Femur (tissue), 1 donor: ENCODE results near the gene AMIGO3.
A peak's percentile ranks its signal among the peaks of the same experiment; 100 is the strongest.
"Not testable (repeated sequence)": the region's sequence is repeated elsewhere in the genome, so short reads cannot be mapped to it uniquely, and the experiment has no call there.

ENCODE experiments used
- DNase-seq: peaks from one replicate; pipeline ENCODE4 v3.0.0-alpha.2; 2017

The AMIGO3 gene

GRCh38 chr3:49707113-49707480 lies 12.4 kb downstream of the AMIGO3 start:
- no peak for DNase-seq

GRCh38 chr3:49706456-49707112 lies 12.9 kb downstream of the AMIGO3 start:
- DNase-seq: no peak

- no peak for DNase-seq
Observed at GRCh38 chr3:49705390-49705960, 14.0 kb downstream of the AMIGO3 start.

GRCh38 chr3:49704629-49705028 lies 14.9 kb downstream of the AMIGO3 start:
- no peak for DNase-seq

GRCh38 chr3:49703956-49704355 lies 15.5 kb downstream of the AMIGO3 start:
- no peak for DNase-seq

- DNase-seq: no peak
Observed at GRCh38 chr3:49703443-49703927, 16.0 kb downstream of the AMIGO3 start.

GRCh38 chr3:49702672-49703071 lies 16.8 kb downstream of the AMIGO3 start:
- no peak for DNase-seq

GRCh38 chr3:49701388-49702077 lies 18.0 kb downstream of the AMIGO3 start:
- no peak for DNase-seq

- DNase-seq: no peak
Observed at GRCh38 chr3:49700453-49701128, 18.9 kb downstream of the AMIGO3 start.

GRCh38 chr3:49700014-49700413 lies 19.5 kb downstream of the AMIGO3 start:
- no peak for DNase-seq

GRCh38 chr3:49699281-49699979 lies 20.1 kb downstream of the AMIGO3 start:
- no peak for DNase-seq

GRCh38 chr3:49695350-49696015 lies 24.0 kb downstream of the AMIGO3 start:
- not testable (repeated sequence) for DNase-seq

- not testable (repeated sequence) for DNase-seq
Observed at GRCh38 chr3:49694409-49695070, 24.9 kb downstream of the AMIGO3 start.

- not testable (repeated sequence) for DNase-seq
Observed at GRCh38 chr3:49691481-49691880, 28.0 kb downstream of the AMIGO3 start.

- not testable (repeated sequence) for DNase-seq
Observed at GRCh38 chr3:49690856-49691255, 28.6 kb downstream of the AMIGO3 start.

- not testable (repeated sequence) for DNase-seq
Observed at GRCh38 chr3:49689908-49690624, 29.4 kb downstream of the AMIGO3 start.

- DNase-seq: peak; percentile 95
Observed at GRCh38 chr3:49689046-49689907, 30.2 kb downstream of the AMIGO3 start, which contains the start of the genes MST1 and RNF123. TSS of gene MST1 (minus strand) at chr3:49689474. CDS start at chr3:49688691, 783 bp downstream. TSS of gene RNF123 (plus strand) at chr3:49689557. CDS start at chr3:49691166, 1,609 bp downstream.

- DNase-seq: not testable (repeated sequence)
Observed at GRCh38 chr3:49688338-49689045, 31.0 kb downstream of the AMIGO3 start.

GRCh38 chr3:49687424-49687795 lies 32.1 kb downstream of the AMIGO3 start:
- not testable (repeated sequence) for DNase-seq
